HEK293 (cell line): ENCODE data around the gene MEGF8.

ENCODE experiments used
- CTCF ChIA-PET: fragments of 350-600 bp; formaldehyde crosslinking; extraction: SDS; loops from one replicate; lab custom pipeline; 2021; ENCODE audit warnings: antibody characterized with exemption; lab: Yijun Ruan, JAX
- POLR2A ChIA-PET: fragments of 300-600 bp; formaldehyde crosslinking; extraction: SDS; loops from one replicate; lab custom pipeline; 2020; ENCODE audit warnings: antibody characterized with exemption, inconsistent platforms; lab: Yijun Ruan, JAX
- H3K27ac ChIP-seq: fragments of 200-500 bp; sonication (Bioruptor generic); 2 replicates; pipeline ENCODE4 v1.5.1; 2014; ENCODE audit warnings: low read depth, low read length, control low read depth, inconsistent platforms; ENCODE audit errors: extremely low read depth
- H3K36me3 ChIP-seq, 2 experiments: fragments of 200-500 bp in 1 of 2; sonication (Bioruptor generic) in 1 of 2; 1 replicate in 1 of 2; 2 replicates in 1 of 2; pipeline ENCODE4 v1.5.1; 2014 to 2017; ENCODE audit warnings: inconsistent platforms in 2 of 2, low read length in 2 of 2; ENCODE audit not compliant: control insufficient read depth in 2 of 2, insufficient read depth in 1 of 2
- H3K4me1 ChIP-seq: fragments of 200-500 bp; sonication (Bioruptor generic); 2 replicates; pipeline ENCODE4 v1.5.1; 2014; ENCODE audit warnings: mild to moderate bottlenecking, low read length, inconsistent platforms; ENCODE audit not compliant: control insufficient read depth, insufficient read depth
- H3K4me3 ChIP-seq: 2 replicates; pipeline ENCODE4 v1.5.1; 2011; ENCODE audit warnings: low read depth, mild to moderate bottlenecking, control low read depth, low read length, moderate library complexity
- H3K9me3 ChIP-seq: fragments of 200-500 bp; sonication (Bioruptor generic); 2 replicates; pipeline ENCODE4 v1.5.1; 2014; ENCODE audit warnings: low read depth, low read length, inconsistent platforms; ENCODE audit not compliant: control insufficient read depth, insufficient read depth
- BCL11B ChIP-seq: fragments of 450-650 bp; formaldehyde crosslinking; IDR thresholded peaks from 2 replicates; pipeline ENCODE4 v1.5.1; 2016; ENCODE audit warnings: low read depth, missing biosample characterization, missing genetic modification characterization
- GLI4 ChIP-seq: fragments of 450-650 bp; formaldehyde crosslinking; IDR thresholded peaks from 2 replicates; pipeline ENCODE4 v1.5.1; 2016; ENCODE audit warnings: missing biosample characterization, missing genetic modification characterization
- GLIS1 ChIP-seq: fragments of 450-650 bp; formaldehyde crosslinking; IDR thresholded peaks from 2 replicates; pipeline ENCODE4 v1.5.1; 2016; ENCODE audit warnings: missing biosample characterization, missing genetic modification characterization
- GLIS2 ChIP-seq: fragments of 450-650 bp; formaldehyde crosslinking; IDR thresholded peaks from 2 replicates; pipeline ENCODE4 v1.5.1; 2016; ENCODE audit warnings: missing biosample characterization, missing genetic modification characterization
- HIC1 ChIP-seq: fragments of 450-650 bp; formaldehyde crosslinking; IDR thresholded peaks from 2 replicates; pipeline ENCODE4 v1.5.1; 2016; ENCODE audit warnings: missing biosample characterization, missing genetic modification characterization
- KLF9 ChIP-seq: fragments of 450-650 bp; formaldehyde crosslinking; IDR thresholded peaks from 2 replicates; pipeline ENCODE4 v1.5.1; 2016; ENCODE audit warnings: missing biosample characterization, missing genetic modification characterization, low read depth
- MEIS1 ChIP-seq: sonication (generic); formaldehyde crosslinking; IDR thresholded peaks from 2 replicates; pipeline ENCODE4 v1.8.1; 2022; ENCODE audit warnings: missing genetic modification reagents, mild to moderate bottlenecking, borderline replicate concordance
- OSR2 ChIP-seq: fragments of 450-650 bp; formaldehyde crosslinking; IDR thresholded peaks from 2 replicates; pipeline ENCODE4 v1.5.1; 2016; ENCODE audit warnings: missing biosample characterization, missing genetic modification characterization
- PATZ1 ChIP-seq: fragments of 450-650 bp; formaldehyde crosslinking; IDR thresholded peaks from 2 replicates; pipeline ENCODE4 v1.5.1; 2016; ENCODE audit warnings: missing biosample characterization, missing genetic modification characterization
- YY1 ChIP-seq: fragments of 450-650 bp; formaldehyde crosslinking; IDR thresholded peaks from 2 replicates; pipeline ENCODE4 v1.5.1; 2018; ENCODE audit warnings: missing biosample characterization, missing genetic modification characterization
- ZBTB17 ChIP-seq: fragments of 450-650 bp; formaldehyde crosslinking; IDR thresholded peaks from 2 replicates; pipeline ENCODE4 v1.5.1; 2016; ENCODE audit warnings: missing biosample characterization, missing genetic modification characterization
- ZBTB20 ChIP-seq: fragments of 450-650 bp; formaldehyde crosslinking; IDR thresholded peaks from 2 replicates; pipeline ENCODE4 v1.5.1; 2016; ENCODE audit warnings: missing biosample characterization, missing genetic modification characterization
- ZBTB49 ChIP-seq: fragments of 450-650 bp; formaldehyde crosslinking; IDR thresholded peaks from 2 replicates; pipeline ENCODE4 v1.5.1; 2016; ENCODE audit warnings: missing biosample characterization, missing genetic modification characterization, low read depth
- ZBTB6 ChIP-seq: fragments of 450-650 bp; formaldehyde crosslinking; IDR thresholded peaks from 2 replicates; pipeline ENCODE4 v1.5.1; 2017; ENCODE audit warnings: missing biosample characterization, missing genetic modification characterization
- ZFP3 ChIP-seq: fragments of 450-650 bp; formaldehyde crosslinking; IDR thresholded peaks from 2 replicates; pipeline ENCODE4 v1.5.1; 2016; ENCODE audit warnings: low read depth, missing biosample characterization, missing genetic modification characterization
- ZNF169 ChIP-seq: fragments of 450-650 bp; formaldehyde crosslinking; IDR thresholded peaks from 2 replicates; pipeline ENCODE4 v1.5.1; 2016; ENCODE audit warnings: missing biosample characterization, missing genetic modification characterization
- ZNF366 ChIP-seq: fragments of 450-650 bp; formaldehyde crosslinking; conservative IDR thresholded peaks from 2 replicates; pipeline ENCODE4 v1.5.1; 2016; ENCODE audit warnings: missing biosample characterization, missing genetic modification characterization
- ZNF426 ChIP-seq: fragments of 450-650 bp; formaldehyde crosslinking; IDR thresholded peaks from 2 replicates; pipeline ENCODE4 v1.5.1; 2017; ENCODE audit warnings: missing biosample characterization, missing genetic modification characterization, mild to moderate bottlenecking, inconsistent platforms, moderate library complexity
- ZNF530 ChIP-seq: fragments of 450-650 bp; formaldehyde crosslinking; IDR thresholded peaks from 2 replicates; pipeline ENCODE4 v1.5.1; 2016; ENCODE audit warnings: low read depth, missing biosample characterization, missing genetic modification characterization
- ZNF544 ChIP-seq: fragments of 450-650 bp; formaldehyde crosslinking; IDR thresholded peaks from 2 replicates; pipeline ENCODE4 v1.5.0; 2017; ENCODE audit warnings: missing biosample characterization, missing genetic modification characterization
- ZNF561 ChIP-seq: fragments of 450-650 bp; IDR thresholded peaks from 2 replicates; pipeline ENCODE4 v1.5.1; 2018; ENCODE audit warnings: missing biosample characterization, missing genetic modification characterization, borderline replicate concordance
- ZNF571 ChIP-seq: fragments of 450-650 bp; formaldehyde crosslinking; IDR thresholded peaks from 2 replicates; pipeline ENCODE4 v1.5.0; 2017; ENCODE audit warnings: missing biosample characterization, missing genetic modification characterization
- ZNF76 ChIP-seq: fragments of 450-650 bp; formaldehyde crosslinking; IDR thresholded peaks from 2 replicates; pipeline ENCODE4; 2016; ENCODE audit warnings: low read depth, missing biosample characterization, missing genetic modification characterization, borderline replicate concordance
- ZNF776 ChIP-seq: fragments of 450-650 bp; formaldehyde crosslinking; IDR thresholded peaks from 2 replicates; pipeline ENCODE4 v1.5.0; 2017; ENCODE audit warnings: missing biosample characterization, missing genetic modification characterization, borderline replicate concordance
- ZNF791 ChIP-seq: fragments of 450-650 bp; formaldehyde crosslinking; IDR thresholded peaks from 2 replicates; pipeline ENCODE4 v1.5.1; 2016; ENCODE audit warnings: missing biosample characterization, missing genetic modification characterization
- ZNF830 ChIP-seq: fragments of 450-650 bp; IDR thresholded peaks from 2 replicates; pipeline ENCODE4 v1.5.0; 2018; ENCODE audit warnings: missing biosample characterization, missing genetic modification characterization, low read depth, mild to moderate bottlenecking, moderate library complexity

Gene MEGF8

GRCh38 chr19:42368360-42368759 is 42.9 kb downstream of the MEGF8 start:
- peaks cover 39 to 41% of the 10 kb centered on the region in 2 experiments for H3K36me3 ChIP-seq
- CTCF ChIA-PET, result no interaction called here
- no peak overlapping the region for H3K4me3 ChIP-seq
- POLR2A ChIA-PET, result no interaction called here
- TF ChIP-seq PATZ1 (0 out of 2 replicates have a peak, but pooled peaks have one; percentile 15), KLF9 (no peak)
- no peaks in the 10 kb centered on the region for H3K9me3 ChIP-seq
- H3K4me1 ChIP-seq, result 0 out of 2 replicates have a peak, but pooled peaks cover 3% of the 10 kb centered on the region
- H3K27ac ChIP-seq, result no peak overlapping the region

GRCh38 chr19:42368765-42369164 is 43.3 kb downstream of the MEGF8 start:
- H3K4me3 ChIP-seq, result no peak overlapping the region
- H3K4me1 ChIP-seq, result 0 out of 2 replicates have a peak, but pooled peaks cover 3% of the 10 kb centered on the region
- ChIA-PET CTCF (no interaction called here), POLR2A (no interaction called here)
- H3K9me3 ChIP-seq, result no peaks in the 10 kb centered on the region
- no peak for TF ChIP-seq ZNF76
- TF ChIP-seq ZNF426 (tag by site-specific recombination), result no peak
- TF ChIP-seq ZBTB6 (tag by site-specific recombination), result no peak
- no peak for TF ChIP-seq GLI4 (tag by site-specific recombination)
- TF ChIP-seq YY1, result no peak
- no peak for TF ChIP-seq BCL11B (tag by site-specific recombination)
- TF ChIP-seq ZNF571 (tag by site-specific recombination), result no peak
- TF ChIP-seq MEIS1 (CRISPR knock-in tag), result no peak
- no peak for TF ChIP-seq GLIS1 (tag by site-specific recombination)
- no peak for TF ChIP-seq ZNF366
- no peak for TF ChIP-seq ZNF776
- TF ChIP-seq ZNF830 (tag by site-specific recombination), result no peak
- no peak for TF ChIP-seq GLIS2
- no peak for TF ChIP-seq ZBTB17 (tag by site-specific recombination)
- TF ChIP-seq ZNF530 (tag by site-specific recombination), result no peak
- TF ChIP-seq ZNF544 (tag by site-specific recombination), result no peak
- no peak for TF ChIP-seq ZBTB20 (tag by site-specific recombination)
- no peak for TF ChIP-seq ZFP3
- peaks cover 37 to 39% of the 10 kb centered on the region in 2 experiments for H3K36me3 ChIP-seq
- no peak overlapping the region for H3K27ac ChIP-seq

GRCh38 chr19:42369433-42370067 is 44.1 kb downstream of the MEGF8 start:
- H3K4me3 ChIP-seq, result no peak overlapping the region
- ChIA-PET POLR2A (interaction anchor here (2.4 kb wide), 1 partner anchor 27 kb away, joined by 11 read pairs; no protein-coding TSS in a partner anchor), CTCF (interaction anchor here (0.8 to 1.5 kb wide), 2 partner anchors 42 to 71 kb away, joined by 3 to 5 read pairs; no protein-coding TSS in a partner anchor)
- no peaks in the 10 kb centered on the region for H3K9me3 ChIP-seq
- peaks cover 35 to 37% of the 10 kb centered on the region in 2 experiments for H3K36me3 ChIP-seq
- 0 out of 2 replicates have a peak, but pooled peaks cover 3% of the 10 kb centered on the region for H3K4me1 ChIP-seq
- H3K27ac ChIP-seq, result no peak overlapping the region
- TF ChIP-seq ZBTB49 (tag by site-specific recombination), result no peak
- no peak for TF ChIP-seq ZNF169 (tag by site-specific recombination)
- no peak for TF ChIP-seq OSR2 (tag by site-specific recombination)
- TF ChIP-seq HIC1, result no peak
- no peak for TF ChIP-seq ZNF561 (tag by site-specific recombination)
- TF ChIP-seq ZNF791 (tag by site-specific recombination), result no peak
